ENCODE results near the gene PPM1L. TPM values are rescaled to one million over a fixed set of nuclear protein-coding genes. Genes with fewer than 3 reads are reported as not detected.

The PPM1L gene
- total and polyA plus RNA-seq, 2 donors = 20.2 to 24.2 TPM

GRCh38 chr3:160860346-160860745 is 104.3 kb downstream of the PPM1L start:
- Histone ChIP-seq H3K4me1 (ENCODE audit: insufficient read depth) (no peaks in the 10 kb centered on the region), H3K27ac (ENCODE audit: low read depth) (no peak overlapping the region), H3K36me3 (ENCODE audit: insufficient read depth) (no peaks in the 10 kb centered on the region), H3K4me3 (ENCODE audit: low read depth, low read length) (no peak overlapping the region)
- WGBS = 18% methylated on average over 1 of the region's 1 CpG
- DNase-seq (ENCODE audit: extremely low spot score) = no peak

DNA sequence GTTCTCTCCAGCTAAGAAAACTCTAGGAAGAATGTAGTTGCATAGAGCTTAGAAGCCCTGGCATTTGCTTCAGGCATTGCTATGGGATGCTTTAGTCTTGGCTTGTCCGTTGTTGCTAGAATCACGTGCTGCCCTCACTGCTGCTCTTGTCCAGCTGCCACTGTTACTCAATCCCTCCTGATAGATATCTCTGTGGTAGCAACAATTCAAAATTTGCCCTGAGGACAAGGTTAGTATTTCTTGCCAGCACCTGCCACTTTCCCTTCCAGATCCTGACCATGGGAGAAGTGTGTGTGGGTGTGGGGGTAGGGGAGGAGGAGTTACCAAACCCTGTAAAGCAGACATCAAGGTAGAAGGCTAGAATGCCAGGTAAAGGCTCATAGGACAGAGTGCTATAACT is 113.8 kb downstream of the PPM1L start:
- Histone ChIP-seq H3K4me3 (ENCODE audit: low read depth, low read length) (no peak overlapping the region), H3K36me3 (ENCODE audit: insufficient read depth) (no peaks in the 10 kb centered on the region), H3K4me1 (ENCODE audit: insufficient read depth) (no peaks in the 10 kb centered on the region), H3K27ac (ENCODE audit: low read depth) (no peak overlapping the region)
- WGBS = 53% methylated on average over 2 of the region's 2 CpGs
- no peak for DNase-seq (ENCODE audit: extremely low spot score)

DNA sequence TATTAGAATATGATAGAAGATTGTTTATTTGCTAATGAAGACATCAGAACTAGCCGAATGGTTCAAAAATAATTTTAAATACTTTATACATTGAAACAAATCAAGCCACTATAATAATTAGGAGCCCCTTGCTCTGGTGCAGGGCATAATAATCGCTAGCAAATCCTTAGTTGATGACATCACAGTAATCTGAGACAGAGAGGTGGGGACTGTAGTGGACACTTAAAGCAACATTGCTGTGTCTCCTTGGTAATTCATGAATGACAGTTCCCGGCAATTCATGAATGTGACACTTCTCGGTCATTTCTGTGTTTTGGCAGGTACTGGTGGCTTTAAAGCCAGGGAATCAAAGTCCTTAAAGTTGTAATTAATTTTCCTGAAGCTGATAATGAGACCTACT is 114.3 kb downstream of the PPM1L start:
- Histone ChIP-seq H3K27ac (ENCODE audit: low read depth) (no peak overlapping the region), H3K4me3 (ENCODE audit: low read depth, low read length) (no peak overlapping the region), H3K4me1 (ENCODE audit: insufficient read depth) (no peaks in the 10 kb centered on the region), H3K36me3 (ENCODE audit: insufficient read depth) (no peaks in the 10 kb centered on the region)
- 66% methylated on average over 4 of the region's 4 CpGs for WGBS
- DNase-seq (ENCODE audit: extremely low spot score) = no peak

GRCh38 chr3:160874736-160875135 is 118.7 kb downstream of the PPM1L start:
- DNase-seq (ENCODE audit: extremely low spot score) = no peak
- Histone ChIP-seq H3K27ac (ENCODE audit: low read depth) (no peak overlapping the region), H3K4me3 (ENCODE audit: low read depth, low read length) (no peak overlapping the region), H3K4me1 (ENCODE audit: insufficient read depth) (no peaks in the 10 kb centered on the region), H3K36me3 (ENCODE audit: insufficient read depth) (no peaks in the 10 kb centered on the region)

- H3K36me3 ChIP-seq (ENCODE audit: insufficient read depth) = no peaks in the 10 kb centered on the region
- no peak overlapping the region for H3K4me3 ChIP-seq (ENCODE audit: low read depth, low read length)
- H3K4me1 ChIP-seq (ENCODE audit: insufficient read depth) = no peaks in the 10 kb centered on the region
- no peak for DNase-seq (ENCODE audit: extremely low spot score)
- H3K27ac ChIP-seq (ENCODE audit: low read depth) = no peak overlapping the region
- WGBS = 47% methylated on average over 2 of the region's 2 CpGs
Observed at GRCh38 chr3:160876643-160877042, 120.6 kb downstream of the PPM1L start.

GRCh38 chr3:160879859-160880258 is 123.8 kb downstream of the PPM1L start:
- Histone ChIP-seq H3K27ac (ENCODE audit: low read depth) (no peak overlapping the region), H3K36me3 (ENCODE audit: insufficient read depth) (no peaks in the 10 kb centered on the region), H3K4me3 (ENCODE audit: low read depth, low read length) (no peak overlapping the region), H3K4me1 (ENCODE audit: insufficient read depth) (no peaks in the 10 kb centered on the region)
- DNase-seq (ENCODE audit: extremely low spot score) = no peak
- 89% methylated on average over 1 of the region's 1 CpG for WGBS

DNA sequence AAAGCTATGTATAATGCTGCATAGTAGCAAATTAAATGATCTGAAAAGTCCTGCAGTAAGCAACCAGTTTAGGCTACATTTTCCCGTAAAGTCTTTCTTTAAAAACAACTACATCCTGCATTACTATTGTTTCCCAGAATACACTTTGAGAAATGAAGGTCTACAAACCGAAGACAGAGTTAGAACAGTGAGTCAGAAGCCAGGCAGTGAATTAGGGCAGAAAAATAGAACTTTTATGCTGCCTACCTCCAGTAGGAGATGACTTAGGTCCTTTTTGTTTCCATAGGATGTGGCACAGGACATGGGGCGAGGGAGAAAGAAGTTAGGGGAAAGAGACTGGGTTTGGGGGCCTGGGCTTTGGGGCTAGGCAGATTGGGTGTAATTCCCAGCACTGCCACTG is 127.3 kb downstream of the PPM1L start:
- 84% methylated on average over 3 of the region's 3 CpGs for WGBS
- no peaks in the 10 kb centered on the region for H3K36me3 ChIP-seq (ENCODE audit: insufficient read depth)
- DNase-seq (ENCODE audit: extremely low spot score) = no peak

DNA sequence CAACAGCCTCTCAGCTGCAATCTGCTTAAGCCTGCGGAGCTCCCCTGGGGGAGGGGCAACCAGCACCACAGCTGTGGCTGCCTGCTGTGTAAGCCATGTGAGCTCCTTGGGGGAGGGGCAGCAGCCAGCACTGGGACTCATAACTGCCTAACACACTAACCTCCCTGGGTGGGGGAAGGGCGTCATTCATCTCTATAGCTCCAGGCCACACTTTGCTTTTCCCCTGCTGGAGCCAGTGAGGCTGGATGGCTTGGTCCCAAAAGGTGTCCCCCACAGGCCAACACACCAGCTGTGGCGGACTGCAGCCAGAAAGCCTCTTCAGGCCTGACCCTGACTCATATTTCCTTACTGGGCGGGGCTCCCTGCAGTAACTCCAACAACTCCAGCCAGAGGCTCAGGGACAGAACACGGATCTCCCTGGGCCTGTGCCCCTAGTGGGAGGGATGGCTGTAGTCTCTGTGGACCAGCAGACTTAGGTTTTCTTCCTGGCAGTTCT is 129.8 kb downstream of the PPM1L start:
- Histone ChIP-seq H3K27ac (ENCODE audit: low read depth) (no peak overlapping the region), H3K4me3 (ENCODE audit: low read depth, low read length) (no peak overlapping the region), H3K36me3 (ENCODE audit: insufficient read depth) (no peaks in the 10 kb centered on the region), H3K4me1 (ENCODE audit: insufficient read depth) (no peaks in the 10 kb centered on the region)
- 49% methylated on average over 5 of the region's 5 CpGs for WGBS
- DNase-seq (ENCODE audit: extremely low spot score) = peak; percentile 3

More for the DNA sequence above, 127.3 kb downstream of the PPM1L start:
- Histone ChIP-seq H3K27ac (ENCODE audit: low read depth) (no peak overlapping the region), H3K4me3 (ENCODE audit: low read depth, low read length) (no peak overlapping the region), H3K4me1 (ENCODE audit: insufficient read depth) (no peaks in the 10 kb centered on the region)

- Histone ChIP-seq H3K36me3 (ENCODE audit: insufficient read depth) (no peaks in the 10 kb centered on the region), H3K4me3 (ENCODE audit: low read depth, low read length) (no peak overlapping the region), H3K27ac (ENCODE audit: low read depth) (no peak overlapping the region), H3K4me1 (ENCODE audit: insufficient read depth) (no peaks in the 10 kb centered on the region)
- no peak for DNase-seq (ENCODE audit: extremely low spot score)
- 94% methylated on average over 4 of the region's 4 CpGs for WGBS
Observed at GRCh38 chr3:160886421-160886820, 130.4 kb downstream of the PPM1L start.

GRCh38 chr3:160893207-160893606 is 137.2 kb downstream of the PPM1L start:
- Histone ChIP-seq H3K4me1 (ENCODE audit: insufficient read depth) (no peaks in the 10 kb centered on the region), H3K4me3 (ENCODE audit: low read depth, low read length) (no peak overlapping the region), H3K36me3 (ENCODE audit: insufficient read depth) (no peaks in the 10 kb centered on the region), H3K27ac (ENCODE audit: low read depth) (no peak overlapping the region)
- no peak for DNase-seq (ENCODE audit: extremely low spot score)

GRCh38 chr3:160904691-160905090 is 148.7 kb downstream of the PPM1L start:
- DNase-seq (ENCODE audit: extremely low spot score) = no peak
- 83% methylated on average over 2 of the region's 2 CpGs for WGBS
- Histone ChIP-seq H3K36me3 (ENCODE audit: insufficient read depth) (no peaks in the 10 kb centered on the region), H3K27ac (ENCODE audit: low read depth) (no peak overlapping the region), H3K4me3 (ENCODE audit: low read depth, low read length) (no peak overlapping the region), H3K4me1 (ENCODE audit: insufficient read depth) (no peaks in the 10 kb centered on the region)

DNA sequence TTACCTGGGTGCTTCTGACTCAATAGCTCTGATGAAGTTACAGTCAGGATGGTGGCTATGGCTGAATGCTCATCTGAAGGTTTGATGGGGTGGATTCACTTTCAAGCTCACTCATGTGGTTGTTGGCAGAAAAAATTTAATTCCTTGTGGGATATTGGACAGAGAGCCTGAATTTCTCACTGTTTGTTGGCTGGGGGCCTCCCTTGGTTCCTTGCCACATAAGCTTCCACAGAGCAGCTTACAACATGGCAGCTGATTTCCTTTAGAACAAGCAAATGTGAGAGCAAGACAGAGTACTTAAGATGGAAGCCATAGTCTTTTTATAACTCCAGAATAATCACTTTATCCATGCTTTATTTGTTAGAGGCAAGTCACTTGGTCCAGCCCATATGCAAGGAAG is 150.6 kb downstream of the PPM1L start:
- no peak for DNase-seq (ENCODE audit: extremely low spot score)
- H3K27ac ChIP-seq (ENCODE audit: low read depth) = no peak overlapping the region

DNA sequence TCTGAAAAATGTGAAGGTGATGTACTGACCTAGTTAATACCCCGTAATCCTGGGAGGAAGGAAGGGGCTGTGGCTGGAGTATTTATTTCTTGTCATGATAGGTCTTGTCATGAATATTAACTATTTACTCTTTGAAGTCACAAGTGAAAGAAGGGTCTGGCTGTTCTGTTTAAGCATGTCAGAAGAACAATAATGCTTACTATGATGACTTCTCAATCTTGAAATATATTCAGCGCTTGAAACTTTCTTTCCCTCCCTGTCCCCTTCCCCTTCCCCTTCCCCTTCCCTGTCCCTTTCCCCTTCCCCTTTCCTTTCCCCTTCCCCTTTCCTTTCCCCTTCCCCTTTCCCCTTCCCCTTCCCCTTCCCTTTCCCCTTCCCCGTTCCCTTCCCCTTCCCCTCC is 153.9 kb downstream of the PPM1L start:
- Histone ChIP-seq H3K4me3 (ENCODE audit: low read depth, low read length) (no peak overlapping the region), H3K4me1 (ENCODE audit: insufficient read depth) (no peaks in the 10 kb centered on the region), H3K36me3 (ENCODE audit: insufficient read depth) (no peaks in the 10 kb centered on the region), H3K27ac (ENCODE audit: low read depth) (no peak overlapping the region)
- WGBS = 51% methylated on average over 3 of the region's 3 CpGs
- DNase-seq (ENCODE audit: extremely low spot score) = no peak

More for the DNA sequence above, 150.6 kb downstream of the PPM1L start:
- no peaks in the 10 kb centered on the region for H3K4me1 ChIP-seq (ENCODE audit: insufficient read depth)
- no peaks in the 10 kb centered on the region for H3K36me3 ChIP-seq (ENCODE audit: insufficient read depth)
- H3K4me3 ChIP-seq (ENCODE audit: low read depth, low read length) = no peak overlapping the region

GRCh38 chr3:160911411-160911810 is 155.4 kb downstream of the PPM1L start:
- no peak overlapping the region for H3K27ac ChIP-seq (ENCODE audit: low read depth)
- no peak for DNase-seq (ENCODE audit: extremely low spot score)
- H3K4me1 ChIP-seq (ENCODE audit: insufficient read depth) = no peaks in the 10 kb centered on the region
- H3K36me3 ChIP-seq (ENCODE audit: insufficient read depth) = no peaks in the 10 kb centered on the region
- H3K4me3 ChIP-seq (ENCODE audit: low read depth, low read length) = no peak overlapping the region

GRCh38 chr3:160916472-160916871 is 160.4 kb downstream of the PPM1L start:
- Histone ChIP-seq H3K27ac (ENCODE audit: low read depth) (no peak overlapping the region), H3K36me3 (ENCODE audit: insufficient read depth) (no peaks in the 10 kb centered on the region), H3K4me1 (ENCODE audit: insufficient read depth) (no peaks in the 10 kb centered on the region), H3K4me3 (ENCODE audit: low read depth, low read length) (no peak overlapping the region)
- WGBS = 85% methylated on average over 3 of the region's 3 CpGs
- DNase-seq (ENCODE audit: extremely low spot score) = no peak
